ENCODE results near the gene TGM2.

DNA sequence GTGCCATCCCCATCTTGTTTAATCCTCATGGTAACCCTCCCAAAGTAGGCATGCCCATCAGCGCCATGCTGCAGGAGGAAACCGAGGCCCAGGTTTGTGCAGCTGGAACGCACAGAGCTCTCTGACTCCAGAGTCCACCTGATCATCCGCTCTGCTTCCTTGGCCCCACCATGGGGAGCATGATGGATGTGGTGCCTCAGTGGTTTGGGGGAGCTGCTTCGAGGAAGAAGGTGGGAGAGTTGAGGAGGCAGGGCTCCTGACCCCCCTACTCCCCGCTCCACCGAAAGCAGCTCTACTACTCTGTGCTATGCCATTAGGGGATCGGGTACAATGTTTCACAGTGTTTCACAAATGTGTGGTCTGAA, 52.2 kb downstream of the TGM2 start:
- TF ChIP-seq, protein P1, sequence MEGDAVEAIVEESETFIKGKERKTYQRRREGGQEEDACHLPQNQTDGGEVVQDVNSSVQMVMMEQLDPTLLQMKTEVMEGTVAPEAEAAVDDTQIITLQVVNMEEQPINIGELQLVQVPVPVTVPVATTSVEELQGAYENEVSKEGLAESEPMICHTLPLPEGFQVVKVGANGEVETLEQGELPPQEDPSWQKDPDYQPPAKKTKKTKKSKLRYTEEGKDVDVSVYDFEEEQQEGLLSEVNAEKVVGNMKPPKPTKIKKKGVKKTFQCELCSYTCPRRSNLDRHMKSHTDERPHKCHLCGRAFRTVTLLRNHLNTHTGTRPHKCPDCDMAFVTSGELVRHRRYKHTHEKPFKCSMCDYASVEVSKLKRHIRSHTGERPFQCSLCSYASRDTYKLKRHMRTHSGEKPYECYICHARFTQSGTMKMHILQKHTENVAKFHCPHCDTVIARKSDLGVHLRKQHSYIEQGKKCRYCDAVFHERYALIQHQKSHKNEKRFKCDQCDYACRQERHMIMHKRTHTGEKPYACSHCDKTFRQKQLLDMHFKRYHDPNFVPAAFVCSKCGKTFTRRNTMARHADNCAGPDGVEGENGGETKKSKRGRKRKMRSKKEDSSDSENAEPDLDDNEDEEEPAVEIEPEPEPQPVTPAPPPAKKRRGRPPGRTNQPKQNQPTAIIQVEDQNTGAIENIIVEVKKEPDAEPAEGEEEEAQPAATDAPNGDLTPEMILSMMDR (IDR thresholded peaks at IDR 0.05) = no peak
- no peak for TF ChIP-seq POLR2A (IDR thresholded peaks at IDR 0.05)
